Smooth muscle cell (in vitro differentiated cells): ENCODE data around the gene DLL1. TPM values are rescaled to one million over a fixed set of nuclear protein-coding genes. Genes with fewer than 3 reads are reported as not detected.

Source experiments
- DNase-seq: peaks from one replicate; lab custom pipeline; 2025; ENCODE audit not compliant: unreplicated experiment; lab: John Stamatoyannopoulos, UW
- H2AFZ ChIP-seq: fragments of 200-600 bp; sonication (generic); 2 replicates; pipeline ENCODE4 v1.6.0; 2016; ENCODE audit warnings: antibody characterized with exemption, low read depth, mild to moderate bottlenecking
- H3F3A ChIP-seq: fragments of 200-600 bp; sonication (generic); 2 replicates; pipeline ENCODE4 v1.6.0; 2017; ENCODE audit warnings: antibody characterized with exemption, low read depth
- H3K27ac ChIP-seq: fragments of 200-600 bp; sonication (generic); 2 replicates; pipeline ENCODE4 v1.5.1; 2016; ENCODE audit warnings: low read depth, mild to moderate bottlenecking
- H3K27me3 ChIP-seq: fragments of 200-600 bp; sonication (generic); 2 replicates; pipeline ENCODE4 v1.6.1; 2016; ENCODE audit warnings: low read depth, mild to moderate bottlenecking
- H3K36me3 ChIP-seq: fragments of 200-600 bp; sonication (generic); 2 replicates; pipeline ENCODE4 v1.5.1; 2016; ENCODE audit warnings: low read depth
- H3K4me1 ChIP-seq: fragments of 200-600 bp; sonication (generic); 2 replicates; pipeline ENCODE4 v1.5.1; 2016; ENCODE audit warnings: low read depth
- H3K4me2 ChIP-seq: fragments of 200-600 bp; sonication (generic); 2 replicates; pipeline ENCODE4 v1.6.0; 2016; ENCODE audit warnings: mild to moderate bottlenecking
- H3K4me3 ChIP-seq: fragments of 200-600 bp; sonication (generic); 2 replicates; pipeline ENCODE4 v1.5.1; 2016; ENCODE audit warnings: mild to moderate bottlenecking
- H3K79me2 ChIP-seq: fragments of 200-600 bp; sonication (generic); 2 replicates; pipeline ENCODE4 v1.6.0; 2016; ENCODE audit warnings: low read depth, mild to moderate bottlenecking
- H3K9ac ChIP-seq: fragments of 200-600 bp; sonication (generic); 2 replicates; pipeline ENCODE4 v1.6.0; 2016; ENCODE audit warnings: low read depth
- H3K9me3 ChIP-seq: fragments of 200-600 bp; sonication (generic); replicated peaks from 2 replicates; pipeline ENCODE4 v1.5.1; 2016; ENCODE audit warnings: low read depth
- H4K20me1 ChIP-seq: fragments of 200-600 bp; sonication (generic); 2 replicates; pipeline ENCODE4 v1.6.0; 2016; ENCODE audit warnings: low read depth
- WGBS: methylation state at CpG from one replicate; pipeline ENCODE4 v1.1.7; 2016; ENCODE audit warnings: low lambda C conversion rate; 5-methylcytosine and 5-hydroxymethylcytosine counted together
- microRNA-seq: library from miRNA; unstranded; fragments of <30 nt; microRNA quantifications from one replicate; pipeline ENCODE4, GENCODE V29; 2016; ENCODE audit warnings: borderline number of aligned reads
- polyA plus RNA-seq: library from polyadenylated mRNA; unstranded; fragments of >200 nt; fragmentation: Nextera tagmentation; extraction: Ambion mirVana; gene quantifications from 2 replicates; pipeline ENCODE4 v1.2.1, GENCODE V29; 2016
- small RNA-seq: library from RNA; depleted of rRNA; stranded (forward); fragments of <200 nt; gene quantifications from one replicate; pipeline ENCODE3, GENCODE V24; 2014
- total RNA-seq: library from RNA; depleted of rRNA; stranded (reverse); fragments of >200 nt; gene quantifications from 2 replicates; pipeline ENCODE4 v1.2.3, GENCODE V29; 2014
- TF ChIP-seq, protein P1 (sequence below): fragments of 200-600 bp; sonication (generic); IDR thresholded peaks from 2 replicates; pipeline ENCODE4 v1.5.1; 2017; ENCODE audit warnings: borderline replicate concordance, mild to moderate bottlenecking, antibody characterized with exemption; ENCODE audit not compliant: insufficient read depth, poor library complexity, severe bottlenecking

Gene DLL1
- total and polyA plus RNA-seq, 2 experiments from 2014 or later: 0.36 to 0.70 TPM

DNA sequence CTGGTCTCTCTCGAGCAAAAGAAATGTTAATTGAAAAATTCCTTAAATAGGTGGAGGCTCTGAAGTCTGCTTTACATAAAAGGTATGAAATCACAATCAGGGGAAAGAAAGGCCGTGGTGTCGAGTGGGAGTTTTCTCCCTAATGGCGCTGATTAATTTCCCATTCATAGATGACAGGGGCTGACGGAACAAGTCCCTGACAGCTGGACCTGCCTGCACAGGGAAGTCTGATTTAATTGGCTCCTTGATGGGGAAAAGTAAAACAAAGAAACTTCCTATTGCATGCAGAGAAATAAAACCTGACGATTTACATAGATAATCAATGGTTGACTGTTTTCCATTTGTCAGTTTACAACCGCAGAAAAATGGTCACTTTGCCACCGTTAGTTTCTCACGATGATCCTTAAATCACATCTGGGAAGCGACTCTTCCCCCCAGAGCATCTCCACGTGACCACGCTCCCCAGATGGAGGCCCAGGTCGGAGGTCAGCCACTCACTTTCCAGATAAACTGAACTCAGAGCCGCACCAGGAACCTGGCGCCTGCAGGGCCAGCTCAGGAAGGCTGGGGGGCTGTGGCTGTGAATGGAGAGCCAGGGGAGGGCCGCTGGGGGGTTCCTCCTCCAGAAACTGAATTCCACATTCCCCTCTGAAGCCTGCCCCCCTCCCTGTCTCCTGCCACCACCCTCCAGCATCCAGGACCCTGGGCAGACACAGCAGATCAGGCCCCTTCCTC lies 55.3 kb downstream of the DLL1 start:
- TF ChIP-seq, protein P1, sequence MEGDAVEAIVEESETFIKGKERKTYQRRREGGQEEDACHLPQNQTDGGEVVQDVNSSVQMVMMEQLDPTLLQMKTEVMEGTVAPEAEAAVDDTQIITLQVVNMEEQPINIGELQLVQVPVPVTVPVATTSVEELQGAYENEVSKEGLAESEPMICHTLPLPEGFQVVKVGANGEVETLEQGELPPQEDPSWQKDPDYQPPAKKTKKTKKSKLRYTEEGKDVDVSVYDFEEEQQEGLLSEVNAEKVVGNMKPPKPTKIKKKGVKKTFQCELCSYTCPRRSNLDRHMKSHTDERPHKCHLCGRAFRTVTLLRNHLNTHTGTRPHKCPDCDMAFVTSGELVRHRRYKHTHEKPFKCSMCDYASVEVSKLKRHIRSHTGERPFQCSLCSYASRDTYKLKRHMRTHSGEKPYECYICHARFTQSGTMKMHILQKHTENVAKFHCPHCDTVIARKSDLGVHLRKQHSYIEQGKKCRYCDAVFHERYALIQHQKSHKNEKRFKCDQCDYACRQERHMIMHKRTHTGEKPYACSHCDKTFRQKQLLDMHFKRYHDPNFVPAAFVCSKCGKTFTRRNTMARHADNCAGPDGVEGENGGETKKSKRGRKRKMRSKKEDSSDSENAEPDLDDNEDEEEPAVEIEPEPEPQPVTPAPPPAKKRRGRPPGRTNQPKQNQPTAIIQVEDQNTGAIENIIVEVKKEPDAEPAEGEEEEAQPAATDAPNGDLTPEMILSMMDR: no peak
- no peak for DNase-seq
- H3F3A ChIP-seq: no peaks in the 10 kb centered on the region
- no peaks in the 10 kb centered on the region for H3K36me3 ChIP-seq
- H3K4me3 ChIP-seq: no peak overlapping the region
- no peak overlapping the region for H3K4me2 ChIP-seq
- H3K4me1 ChIP-seq: peaks cover 37% of the 10 kb centered on the region
- 85% methylated on average over 16 of the region's 16 CpGs for WGBS
- H3K9me3 ChIP-seq: no peaks in the 10 kb centered on the region
- H3K27ac ChIP-seq: no peak overlapping the region
- H4K20me1 ChIP-seq: no peaks in the 10 kb centered on the region
- H3K9ac ChIP-seq: no peak overlapping the region
- no peaks in the 10 kb centered on the region for H3K27me3 ChIP-seq
- no peak overlapping the region for H2AFZ ChIP-seq
- no peaks in the 10 kb centered on the region for H3K79me2 ChIP-seq

GRCh38 chr6:170234419-170234818 lies 56.5 kb downstream of the DLL1 start:
- no peaks in the 10 kb centered on the region for H3K27me3 ChIP-seq
- H3K9me3 ChIP-seq: no peaks in the 10 kb centered on the region
- no peak for DNase-seq
- no peaks in the 10 kb centered on the region for H3K36me3 ChIP-seq
- TF ChIP-seq, protein P1: no peak
- H2AFZ ChIP-seq: no peak overlapping the region
- no peaks in the 10 kb centered on the region for H4K20me1 ChIP-seq
- WGBS: 94% methylated on average over 9 of the region's 9 CpGs
- no peak overlapping the region for H3K4me2 ChIP-seq
- H3K9ac ChIP-seq: no peak overlapping the region
- peaks cover 37% of the 10 kb centered on the region for H3K4me1 ChIP-seq
- H3K27ac ChIP-seq: no peak overlapping the region
- no peaks in the 10 kb centered on the region for H3K79me2 ChIP-seq
- no peaks in the 10 kb centered on the region for H3F3A ChIP-seq
- no peak overlapping the region for H3K4me3 ChIP-seq

DNA sequence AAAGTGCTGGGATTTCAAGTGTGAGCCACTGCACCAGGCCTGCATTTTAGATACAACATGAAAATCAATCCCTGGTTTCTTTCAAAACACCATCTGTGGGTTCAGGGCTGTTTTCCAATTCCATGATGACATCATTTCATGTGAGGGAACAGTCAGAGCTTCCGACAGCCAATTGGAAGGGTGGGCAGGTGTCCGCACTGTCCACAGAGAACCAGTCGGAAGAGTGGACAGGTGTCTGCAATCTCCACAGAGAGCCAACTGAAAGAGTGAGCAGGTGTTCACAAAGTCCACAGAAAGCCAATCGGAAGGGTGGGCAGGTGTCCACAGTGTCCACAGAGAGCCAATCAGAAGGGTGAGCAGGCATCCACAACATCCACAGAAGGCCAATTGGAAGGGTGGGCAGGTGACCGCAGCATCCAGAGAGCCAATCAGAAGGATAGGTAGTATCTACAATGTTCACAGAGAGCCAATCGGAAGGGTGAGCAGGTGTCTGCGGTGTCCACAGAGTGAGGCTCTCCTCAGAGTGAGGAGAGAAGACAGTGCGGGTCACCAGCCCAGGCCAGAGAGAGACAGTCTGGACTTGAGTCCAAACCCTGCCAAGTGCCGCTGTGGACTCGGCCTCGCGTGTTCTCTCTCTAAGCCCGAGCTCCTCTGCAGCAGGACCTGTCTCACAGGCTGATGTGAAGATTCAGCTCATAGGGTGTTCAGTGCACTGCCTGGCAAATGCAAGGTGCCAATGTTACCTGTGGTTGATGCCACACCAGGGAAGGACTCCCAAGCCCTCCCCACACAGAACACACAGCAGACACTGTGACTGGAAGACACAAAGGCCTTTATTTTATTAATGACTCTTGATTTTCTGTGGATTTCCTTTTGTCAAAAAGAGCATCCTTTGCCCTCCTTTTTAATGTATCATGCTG lies 57.3 kb downstream of the DLL1 start:
- Histone ChIP-seq H3K27me3 (no peaks in the 10 kb centered on the region), H3K27ac (no peak overlapping the region), H3K4me1 (peaks cover 37% of the 10 kb centered on the region), H3F3A (no peaks in the 10 kb centered on the region), H3K4me2 (no peak overlapping the region), H4K20me1 (no peaks in the 10 kb centered on the region), H3K4me3 (no peak overlapping the region), H3K9ac (no peak overlapping the region), H3K79me2 (no peaks in the 10 kb centered on the region), H3K9me3 (no peaks in the 10 kb centered on the region), H2AFZ (no peak overlapping the region), H3K36me3 (no peaks in the 10 kb centered on the region)
- no peak for DNase-seq
- WGBS: 96% methylated on average over 13 of the region's 13 CpGs
- TF ChIP-seq, protein P1: no peak

Small RNA genes lying within 50 kb of the gene (microRNA-seq; reads per million reads assigned to microRNA genes)
- not detected for gene MIR4644

Small RNA genes lying within 50 kb of the gene (small RNA-seq; reads per million reads assigned to genes)
- not detected for gene MIR4644

Other genes starting within 250 kb of the DLL1 start
- gene FAM120B, start 15.7 kb upstream of the DLL1 start, total RNA-seq: 17.8 and 22.8 TPM in 2 replicates
- gene FAM120B, start 15.7 kb upstream of the DLL1 start, polyA plus RNA-seq: 22.2 and 26.3 TPM in 2 replicates